CD4-positive, alpha-beta T cell treated with Interleukin-1 beta for 1 hour (primary cell): ENCODE measurements around the gene CNOT8.
A peak's percentile ranks its signal among the peaks of the same experiment; 100 is the strongest.

Experiments
- DNase-seq, 2 donors: peaks; one replicate each; pipeline ENCODE4 v3.0.0-alpha.2; 2020 to 2022

The CNOT8 gene

GRCh38 chr5:154836225-154836624 lies 22.2 kb upstream of the CNOT8 start:
- no peak for DNase-seq

GRCh38 chr5:154837009-154837901 lies 21.2 kb upstream of the CNOT8 start:
- no peak for DNase-seq

DNA sequence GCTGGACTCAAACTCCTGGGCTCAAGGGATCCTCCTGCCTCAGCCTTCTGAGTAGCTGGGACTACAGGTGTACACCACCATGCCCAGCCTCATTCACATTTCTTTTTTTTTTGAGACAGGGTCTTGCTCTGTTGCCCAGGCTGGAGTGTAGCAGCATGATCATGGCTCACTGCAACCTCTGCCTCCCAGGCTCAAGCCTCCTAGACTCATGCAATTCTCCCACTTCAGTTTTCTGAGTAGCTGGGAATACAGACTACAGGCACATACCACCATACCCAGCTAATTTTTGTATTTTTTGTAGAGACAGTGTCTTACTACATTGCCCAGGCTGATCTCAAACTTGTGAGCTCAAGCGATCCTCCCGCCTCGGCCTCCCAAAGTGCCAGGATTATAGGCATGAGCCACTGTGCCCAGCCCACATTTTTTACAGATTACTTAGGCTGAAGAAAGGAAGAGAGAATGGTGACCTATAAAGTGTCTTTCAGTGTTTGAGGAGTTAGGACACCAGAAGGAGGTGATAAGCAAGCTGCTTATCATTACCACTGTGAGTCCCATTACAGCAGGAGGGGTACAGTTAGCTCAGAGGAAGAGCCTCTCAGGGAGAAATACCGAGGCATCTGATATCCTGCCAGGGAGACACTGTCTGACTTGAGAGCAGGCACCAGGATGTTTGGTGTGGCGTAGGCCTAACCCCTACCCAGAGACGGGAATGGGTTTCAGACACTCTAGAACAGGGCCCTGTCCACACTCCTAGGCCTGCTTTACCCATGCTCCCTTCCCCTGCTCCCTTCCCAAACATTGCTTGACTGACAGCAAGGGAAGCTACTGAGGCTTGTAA lies 17.8 kb upstream of the CNOT8 start:
- no peak for DNase-seq

GRCh38 chr5:154841273-154841661 lies 17.2 kb upstream of the CNOT8 start:
- DNase-seq, result no peak

DNA sequence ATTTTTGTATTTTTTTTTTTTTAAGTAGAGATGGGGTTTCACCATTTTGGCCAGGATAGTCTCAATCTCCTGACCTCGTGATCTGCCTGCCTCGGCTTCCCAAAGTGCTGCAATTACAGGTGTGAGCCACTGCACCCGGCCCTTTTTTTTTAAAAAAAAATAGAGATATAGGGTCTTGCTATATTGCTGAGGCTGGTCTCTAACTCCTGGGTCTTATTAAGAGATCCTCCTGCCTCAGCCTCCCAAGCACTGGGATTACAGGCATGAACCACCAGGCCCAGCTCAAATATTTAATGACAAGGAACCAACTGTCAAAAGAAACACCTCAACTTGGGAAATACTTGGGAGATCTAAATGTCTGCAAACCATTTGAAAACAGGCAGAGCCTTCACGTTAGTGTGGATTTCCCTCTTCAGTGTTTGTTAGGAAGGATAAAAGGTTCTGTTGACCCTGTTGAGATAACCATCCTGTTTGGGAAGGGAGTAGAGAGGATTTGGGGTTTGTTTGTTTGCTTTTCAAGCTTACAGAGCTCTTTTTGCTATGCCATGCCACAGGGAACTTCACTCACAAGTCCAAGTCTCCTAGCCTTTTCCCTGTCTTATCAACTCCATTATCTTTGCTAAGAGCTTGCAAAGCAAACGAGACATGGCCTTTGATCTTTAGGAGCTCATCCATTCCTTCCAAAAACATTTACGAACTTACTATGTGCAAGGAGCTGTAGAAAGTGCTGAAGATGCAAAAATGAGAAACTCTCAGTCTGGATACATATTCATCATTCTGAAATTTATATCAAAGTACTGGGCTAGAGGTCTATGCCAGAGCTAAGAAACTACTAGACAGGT lies 15.5 kb upstream of the CNOT8 start:
- DNase-seq, result no peak

GRCh38 chr5:154844809-154845208 lies 13.6 kb upstream of the CNOT8 start:
- DNase-seq, result no peak

- no peak for DNase-seq
These were observed 9.1 kb upstream of the CNOT8 start for GRCh38 chr5:154849264-154849785.

GRCh38 chr5:154849791-154850201 lies 8.6 kb upstream of the CNOT8 start:
- DNase-seq, result no peak

GRCh38 chr5:154850255-154851062 lies 8.0 kb upstream of the CNOT8 start, which contains the start of gene FAXDC2:
Gene FAXDC2, minus strand, starts transcription at chr5:154850603. Its CDS starts 12,425 bp downstream, at chr5:154838178.
- DNase-seq, result no peak

GRCh38 chr5:154851351-154851750 lies 7.1 kb upstream of the CNOT8 start:
- no peak for DNase-seq

GRCh38 chr5:154857530-154858296 lies 714 bp upstream of the CNOT8 start:
- DNase-seq, result peak; percentile 92 to 94

GRCh38 chr5:154858972-154859871 lies 795 bp downstream of the CNOT8 start:
- DNase-seq, result peak in 1 of 2 donors; percentile 33

GRCh38 chr5:154860123-154860522 lies 1.7 kb downstream of the CNOT8 start:
- peak in 1 of 2 donors; percentile 6 for DNase-seq

DNA sequence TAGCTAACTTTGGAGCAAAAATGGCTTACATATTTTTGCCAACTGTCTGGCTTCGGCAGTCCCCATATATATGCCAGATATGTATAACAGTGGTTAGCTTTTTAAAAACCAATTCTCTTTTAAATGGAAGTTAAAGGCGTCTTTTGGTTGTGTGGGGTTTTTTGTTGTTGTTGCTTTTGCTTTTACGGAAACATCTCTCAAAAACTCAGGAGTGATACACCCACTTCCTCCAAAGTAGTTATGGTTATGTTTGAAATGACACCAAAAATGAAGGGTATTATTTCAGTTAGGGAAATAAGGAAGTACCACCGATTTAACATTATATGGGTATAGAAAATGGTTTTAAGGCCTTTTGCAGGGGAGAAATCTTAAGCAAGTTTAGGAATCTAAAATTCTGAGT lies 2.3 kb downstream of the CNOT8 start:
- DNase-seq, result peak in 1 of 2 donors; percentile 4

DNA sequence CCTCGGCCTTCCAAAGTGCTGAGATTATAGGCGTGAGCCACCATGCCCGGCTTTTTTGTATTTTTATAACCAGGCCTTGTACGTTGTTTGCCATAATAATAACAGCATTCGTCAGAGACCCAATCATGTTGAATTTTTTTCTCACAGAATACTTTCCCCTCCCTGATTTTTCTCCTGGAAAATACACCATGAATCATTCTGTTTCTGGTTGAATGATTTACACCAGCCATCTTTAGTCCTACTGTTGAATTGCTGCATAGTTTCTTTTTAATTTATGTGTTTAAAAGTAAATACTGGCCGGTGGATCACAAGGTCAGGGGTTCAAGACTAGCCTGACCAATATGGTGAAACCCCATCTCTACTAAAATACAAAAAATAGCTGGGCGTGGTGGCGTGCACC lies 3.5 kb downstream of the CNOT8 start:
- DNase-seq, result no peak

DNA sequence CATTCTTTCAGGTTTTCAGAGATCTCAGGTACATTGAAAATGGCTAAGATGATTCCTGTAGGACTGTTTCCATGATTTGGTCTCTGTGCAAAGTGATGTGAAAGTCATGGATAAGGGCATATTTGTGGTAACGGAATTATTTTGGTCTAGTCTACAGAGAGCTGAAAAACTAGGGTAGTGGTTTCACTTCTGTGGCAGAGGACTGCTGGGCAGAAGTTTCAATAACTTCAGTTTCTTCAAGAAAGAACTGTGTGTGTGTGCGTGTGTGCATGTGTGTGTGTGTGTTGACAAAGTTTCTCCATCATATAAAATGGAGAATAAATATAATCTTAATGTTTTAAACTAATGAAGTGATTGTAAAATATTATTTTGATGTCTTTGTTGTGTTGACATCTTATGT lies 4.3 kb downstream of the CNOT8 start:
- no peak for DNase-seq

DNA sequence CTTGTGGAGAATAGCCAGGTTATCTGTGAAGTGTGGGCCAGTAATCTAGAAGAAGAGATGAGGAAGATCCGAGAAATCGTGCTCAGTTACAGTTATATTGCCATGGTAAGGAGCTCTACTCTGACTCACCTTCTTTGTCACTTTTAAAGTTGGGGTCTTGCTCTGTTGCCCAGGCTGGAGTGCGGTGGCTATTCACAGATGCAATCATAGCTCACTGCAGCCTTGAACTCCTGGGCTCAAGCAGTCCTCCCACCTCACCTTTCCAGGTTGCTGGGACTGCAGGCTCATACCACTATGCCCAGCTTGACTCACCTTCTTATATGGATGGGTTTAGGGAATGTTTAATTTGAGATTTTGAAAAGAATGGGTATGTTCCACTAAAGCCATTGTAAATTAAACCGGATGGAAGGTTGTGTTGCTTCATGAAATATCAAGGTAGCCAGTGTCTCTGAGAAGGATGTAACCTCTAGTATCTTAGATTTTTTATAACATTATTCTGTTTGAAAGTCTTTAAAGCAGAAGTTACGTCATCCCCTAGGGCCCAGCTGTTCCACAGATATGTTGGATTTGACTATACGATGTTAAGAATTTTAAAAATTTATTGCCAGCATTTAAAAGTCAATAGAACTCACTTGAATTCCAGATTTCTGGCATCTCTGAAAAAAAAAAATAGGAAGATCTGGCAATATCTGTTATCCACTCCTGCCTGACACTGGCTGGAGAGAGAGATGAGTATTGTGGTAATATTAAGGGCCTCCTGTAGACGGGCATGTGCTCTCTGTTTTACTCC lies 5.1 kb downstream of the CNOT8 start:
- no peak for DNase-seq

GRCh38 chr5:154865466-154866184 lies 7.2 kb downstream of the CNOT8 start:
- DNase-seq, result no peak
